Measurements from ENCODE around the gene TUBB6. TPM values are rescaled to one million over a fixed set of nuclear protein-coding genes. Genes with fewer than 3 reads are reported as not detected.

Gene TUBB6
- total RNA-seq, 1 experiment from 2014 or later, result 42.2 TPM

DNA sequence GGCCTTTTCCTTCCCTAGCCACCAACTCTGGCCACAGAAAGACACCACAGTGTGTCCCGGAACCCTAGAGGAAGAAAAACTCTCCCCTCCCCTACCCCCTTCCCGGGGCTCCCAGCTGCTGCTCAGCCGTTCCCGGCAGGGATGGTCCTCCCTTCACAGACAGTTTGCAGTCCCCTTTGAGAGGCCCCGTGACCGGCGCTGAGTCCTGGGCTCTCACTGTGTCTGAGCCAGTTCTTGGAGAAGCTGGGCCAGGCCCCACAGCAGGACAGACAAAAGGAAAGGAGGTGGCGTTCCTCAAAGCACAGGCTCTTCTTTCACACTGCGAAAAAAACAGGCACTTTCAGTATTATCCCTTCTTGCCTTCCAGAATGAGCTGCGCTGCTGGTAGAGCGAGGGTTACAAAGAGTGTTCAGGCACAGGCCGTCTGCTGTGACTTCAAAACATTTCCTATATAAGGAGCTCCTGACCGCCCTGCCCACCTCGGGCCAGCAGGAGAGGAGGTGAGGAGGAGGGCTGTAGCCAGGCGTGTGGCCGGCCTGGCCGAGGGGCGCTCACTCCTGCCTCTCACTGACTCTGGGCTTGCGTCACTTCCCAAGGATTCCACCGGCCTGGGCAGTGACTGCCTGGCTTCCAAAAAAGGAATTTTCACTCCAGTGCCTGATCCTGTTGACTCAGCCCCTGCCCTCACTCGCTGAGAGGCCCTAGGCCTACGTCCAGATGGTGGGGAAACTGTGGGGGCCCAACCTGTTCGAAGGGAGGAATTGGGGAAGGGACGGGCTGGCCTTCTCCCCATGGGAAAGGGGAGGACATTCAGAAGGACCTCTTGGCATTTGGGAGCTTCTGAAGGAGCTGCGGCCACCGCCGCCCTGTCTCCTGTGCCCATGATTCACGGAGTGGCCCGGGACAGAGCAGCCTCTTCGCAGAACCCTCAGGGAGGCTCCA lies 29.0 kb upstream of the TUBB6 start:
- no peak overlapping the region for H3K27ac ChIP-seq
- no TSS peak for BruUV-seq (replicated peaks)

DNA sequence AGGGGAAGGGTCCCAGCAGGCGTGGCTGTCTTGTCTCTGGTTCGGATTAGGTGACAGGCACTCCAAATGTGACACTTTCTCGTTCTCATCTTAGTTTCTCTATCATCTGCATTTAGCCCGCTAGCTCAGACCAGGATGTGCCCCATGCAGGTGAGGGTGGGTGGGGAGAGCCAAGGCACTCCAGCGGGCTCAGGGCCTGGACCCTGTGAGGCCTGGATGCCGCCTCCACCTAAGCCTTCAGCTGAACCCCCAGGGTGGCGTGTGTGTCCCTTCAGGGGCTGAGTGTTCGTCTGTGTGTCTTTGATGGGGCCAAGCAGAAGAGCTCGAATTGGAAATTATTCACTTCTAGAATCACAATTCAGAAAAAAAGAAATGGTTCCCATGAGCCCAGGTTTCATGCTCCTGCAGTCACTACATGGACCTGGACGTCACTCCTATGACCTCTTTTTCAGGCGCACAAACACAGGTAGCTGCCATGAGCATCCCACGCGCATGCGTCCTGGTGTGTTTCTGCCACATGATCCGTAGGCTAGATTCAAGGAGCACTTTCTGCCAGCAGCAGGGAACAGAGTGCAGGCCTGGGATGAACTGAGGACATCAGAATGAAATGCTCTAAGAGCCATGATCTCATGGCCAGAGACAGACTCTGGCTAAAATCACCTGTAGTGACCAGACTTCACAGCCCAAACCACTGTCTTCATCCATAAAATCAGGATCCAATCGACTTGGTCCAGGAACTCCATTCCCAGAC lies 28.1 kb upstream of the TUBB6 start:
- Histone ChIP-seq H3F3A (ENCODE audit: insufficient read depth, low read depth) (peaks cover 7% of the 10 kb centered on the region; the same call in 1 of the 2 replicates), H3K4me2 (no peak overlapping the region), H3K79me2 (ENCODE audit: low read depth) (no peaks in the 10 kb centered on the region), H3K9me3 (ENCODE audit: insufficient read depth, low read depth) (no peaks in the 10 kb centered on the region), H3K4me3 (no peak overlapping the region), H3K4me1 (replicated peaks; ENCODE audit: insufficient read depth) (0 out of 2 replicates have a peak, but pooled peaks cover 6% of the 10 kb centered on the region), H3K27me3 (ENCODE audit: insufficient read depth, low read depth) (no peaks in the 10 kb centered on the region), H3K9me2 (ENCODE audit: insufficient read depth) (no peaks in the 10 kb centered on the region), H2AFZ (no peak overlapping the region), H3K36me3 (ENCODE audit: low read depth) (no peaks in the 10 kb centered on the region), H3K27ac (no peak overlapping the region), H4K20me1 (ENCODE audit: insufficient read depth) (no peaks in the 10 kb centered on the region)
- no peak for DNase-seq
- TF ChIP-seq, protein P1, sequence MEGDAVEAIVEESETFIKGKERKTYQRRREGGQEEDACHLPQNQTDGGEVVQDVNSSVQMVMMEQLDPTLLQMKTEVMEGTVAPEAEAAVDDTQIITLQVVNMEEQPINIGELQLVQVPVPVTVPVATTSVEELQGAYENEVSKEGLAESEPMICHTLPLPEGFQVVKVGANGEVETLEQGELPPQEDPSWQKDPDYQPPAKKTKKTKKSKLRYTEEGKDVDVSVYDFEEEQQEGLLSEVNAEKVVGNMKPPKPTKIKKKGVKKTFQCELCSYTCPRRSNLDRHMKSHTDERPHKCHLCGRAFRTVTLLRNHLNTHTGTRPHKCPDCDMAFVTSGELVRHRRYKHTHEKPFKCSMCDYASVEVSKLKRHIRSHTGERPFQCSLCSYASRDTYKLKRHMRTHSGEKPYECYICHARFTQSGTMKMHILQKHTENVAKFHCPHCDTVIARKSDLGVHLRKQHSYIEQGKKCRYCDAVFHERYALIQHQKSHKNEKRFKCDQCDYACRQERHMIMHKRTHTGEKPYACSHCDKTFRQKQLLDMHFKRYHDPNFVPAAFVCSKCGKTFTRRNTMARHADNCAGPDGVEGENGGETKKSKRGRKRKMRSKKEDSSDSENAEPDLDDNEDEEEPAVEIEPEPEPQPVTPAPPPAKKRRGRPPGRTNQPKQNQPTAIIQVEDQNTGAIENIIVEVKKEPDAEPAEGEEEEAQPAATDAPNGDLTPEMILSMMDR (conservative IDR thresholded peaks at IDR 0.05), result no peak
- TF ChIP-seq EZH2 (IDR thresholded peaks at IDR 0.05; ENCODE audit: low read depth), result no peak
- intact Hi-C loops (cut with micrococcal nuclease; ENCODE audit: unreplicated experiment), result no loop called here
- ChIA-PET CTCF (interaction anchor here (1.1 kb wide), 1 partner anchor 18 kb away, joined by 3 read pairs; no protein-coding TSS in a partner anchor), POLR2A (ENCODE audit: unreplicated experiment) (no interaction called here)
- no TSS peak for BruUV-seq (replicated peaks)

More for the DNA sequence above, 29.0 kb upstream of the TUBB6 start:
- Histone ChIP-seq H3K4me1 (replicated peaks; ENCODE audit: insufficient read depth) (0 out of 2 replicates have a peak, but pooled peaks cover 6% of the 10 kb centered on the region), H2AFZ (no peak overlapping the region), H3K27me3 (ENCODE audit: insufficient read depth, low read depth) (no peaks in the 10 kb centered on the region), H3K9me2 (ENCODE audit: insufficient read depth) (no peaks in the 10 kb centered on the region), H3K79me2 (ENCODE audit: low read depth) (no peaks in the 10 kb centered on the region), H4K20me1 (ENCODE audit: insufficient read depth) (no peaks in the 10 kb centered on the region), H3K4me2 (no peak overlapping the region), H3K4me3 (no peak overlapping the region), H3K36me3 (ENCODE audit: low read depth) (no peaks in the 10 kb centered on the region), H3K9me3 (ENCODE audit: insufficient read depth, low read depth) (no peaks in the 10 kb centered on the region), H3F3A (ENCODE audit: insufficient read depth, low read depth) (peaks cover 7% of the 10 kb centered on the region; the same call in 1 of the 2 replicates)
- TF ChIP-seq, protein P1 (conservative IDR thresholded peaks at IDR 0.05), result no peak
- TF ChIP-seq EZH2 (IDR thresholded peaks at IDR 0.05; ENCODE audit: low read depth), result no peak
- POLR2A ChIA-PET (ENCODE audit: unreplicated experiment), result interaction anchor here (0.7 kb wide), 1 partner anchor 804 kb away, joined by 5 read pairs; no protein-coding TSS in a partner anchor
- CTCF ChIA-PET, result interaction anchor here (0.6 kb wide), 1 partner anchor 39 kb away, joined by 5 read pairs; no protein-coding TSS in a partner anchor
- no peak for DNase-seq
- intact Hi-C loops (cut with micrococcal nuclease; ENCODE audit: unreplicated experiment), result no loop called here

DNA sequence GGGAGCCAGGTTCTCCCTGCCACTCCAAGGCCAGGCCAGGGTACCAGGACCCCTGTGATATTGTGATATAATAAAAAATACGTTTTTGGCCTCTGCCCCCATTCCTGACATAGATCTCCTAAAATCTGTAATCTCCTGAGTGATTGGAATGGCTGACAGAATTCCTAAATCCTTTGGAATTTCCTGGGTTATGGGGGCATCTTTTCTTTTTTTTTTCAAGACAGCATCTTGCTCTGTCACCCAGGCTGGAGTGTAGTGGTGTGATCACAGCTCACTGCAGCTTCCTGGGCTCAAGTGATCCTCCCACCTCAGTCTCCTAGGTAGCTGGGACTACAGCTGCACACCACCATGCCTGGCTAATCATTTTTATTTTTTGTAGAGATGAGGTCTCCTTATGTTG lies 26.2 kb upstream of the TUBB6 start:
- POLR2A ChIA-PET (ENCODE audit: unreplicated experiment), result no interaction called here
- Histone ChIP-seq H3K27ac (no peak overlapping the region), H3K9me2 (ENCODE audit: insufficient read depth) (no peaks in the 10 kb centered on the region), H4K20me1 (ENCODE audit: insufficient read depth) (no peaks in the 10 kb centered on the region), H3K36me3 (ENCODE audit: low read depth) (no peaks in the 10 kb centered on the region), H3F3A (ENCODE audit: insufficient read depth, low read depth) (peaks cover 7% of the 10 kb centered on the region; the same call in 1 of the 2 replicates), H2AFZ (no peak overlapping the region), H3K79me2 (ENCODE audit: low read depth) (no peaks in the 10 kb centered on the region), H3K4me1 (replicated peaks; ENCODE audit: insufficient read depth) (0 out of 2 replicates have a peak, but pooled peaks cover 6% of the 10 kb centered on the region), H3K4me2 (no peak overlapping the region), H3K4me3 (no peak overlapping the region), H3K9me3 (ENCODE audit: insufficient read depth, low read depth) (no peaks in the 10 kb centered on the region), H3K27me3 (ENCODE audit: insufficient read depth, low read depth) (no peaks in the 10 kb centered on the region)
- DNase-seq, result no peak
- no TSS peak for BruUV-seq (replicated peaks)
- TF ChIP-seq, protein P1 (conservative IDR thresholded peaks at IDR 0.05), result no peak
- TF ChIP-seq EZH2 (IDR thresholded peaks at IDR 0.05; ENCODE audit: low read depth), result no peak
- CTCF ChIA-PET, result interaction anchor here (0.6 to 3.0 kb wide), 4 partner anchors 10 to 120 kb away, joined by 3 to 15 read pairs (median 4); no protein-coding TSS in a partner anchor
- intact Hi-C loops (cut with micrococcal nuclease; ENCODE audit: unreplicated experiment), result no loop called here
